ENCODE data around the gene MPIG6B.

The MPIG6B gene

GRCh38 chr6:31715022-31715958 lies 7.9 kb upstream of the MPIG6B start, which contains the start of gene LY6G6D:
Gene LY6G6D (plus strand): TSS chr6:31715348. CDS start chr6:31715356, 8 bp downstream.
- Histone ChIP-seq H3K9me3 (no peaks in the 10 kb centered on the region), H3K4me1 (no peaks in the 10 kb centered on the region), H3K4me3 (ENCODE audit: low read depth, low read length) (no peak within 1 kb of the TSS), H3K36me3 (no peaks in the 10 kb centered on the region), H3K27me3 (no peaks in the 10 kb centered on the region)
- no peak for DNase-seq
- TF ChIP-seq, protein P1, sequence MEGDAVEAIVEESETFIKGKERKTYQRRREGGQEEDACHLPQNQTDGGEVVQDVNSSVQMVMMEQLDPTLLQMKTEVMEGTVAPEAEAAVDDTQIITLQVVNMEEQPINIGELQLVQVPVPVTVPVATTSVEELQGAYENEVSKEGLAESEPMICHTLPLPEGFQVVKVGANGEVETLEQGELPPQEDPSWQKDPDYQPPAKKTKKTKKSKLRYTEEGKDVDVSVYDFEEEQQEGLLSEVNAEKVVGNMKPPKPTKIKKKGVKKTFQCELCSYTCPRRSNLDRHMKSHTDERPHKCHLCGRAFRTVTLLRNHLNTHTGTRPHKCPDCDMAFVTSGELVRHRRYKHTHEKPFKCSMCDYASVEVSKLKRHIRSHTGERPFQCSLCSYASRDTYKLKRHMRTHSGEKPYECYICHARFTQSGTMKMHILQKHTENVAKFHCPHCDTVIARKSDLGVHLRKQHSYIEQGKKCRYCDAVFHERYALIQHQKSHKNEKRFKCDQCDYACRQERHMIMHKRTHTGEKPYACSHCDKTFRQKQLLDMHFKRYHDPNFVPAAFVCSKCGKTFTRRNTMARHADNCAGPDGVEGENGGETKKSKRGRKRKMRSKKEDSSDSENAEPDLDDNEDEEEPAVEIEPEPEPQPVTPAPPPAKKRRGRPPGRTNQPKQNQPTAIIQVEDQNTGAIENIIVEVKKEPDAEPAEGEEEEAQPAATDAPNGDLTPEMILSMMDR (IDR thresholded peaks at IDR 0.05; ENCODE audit: low read depth, low read length), result no peak

DNA sequence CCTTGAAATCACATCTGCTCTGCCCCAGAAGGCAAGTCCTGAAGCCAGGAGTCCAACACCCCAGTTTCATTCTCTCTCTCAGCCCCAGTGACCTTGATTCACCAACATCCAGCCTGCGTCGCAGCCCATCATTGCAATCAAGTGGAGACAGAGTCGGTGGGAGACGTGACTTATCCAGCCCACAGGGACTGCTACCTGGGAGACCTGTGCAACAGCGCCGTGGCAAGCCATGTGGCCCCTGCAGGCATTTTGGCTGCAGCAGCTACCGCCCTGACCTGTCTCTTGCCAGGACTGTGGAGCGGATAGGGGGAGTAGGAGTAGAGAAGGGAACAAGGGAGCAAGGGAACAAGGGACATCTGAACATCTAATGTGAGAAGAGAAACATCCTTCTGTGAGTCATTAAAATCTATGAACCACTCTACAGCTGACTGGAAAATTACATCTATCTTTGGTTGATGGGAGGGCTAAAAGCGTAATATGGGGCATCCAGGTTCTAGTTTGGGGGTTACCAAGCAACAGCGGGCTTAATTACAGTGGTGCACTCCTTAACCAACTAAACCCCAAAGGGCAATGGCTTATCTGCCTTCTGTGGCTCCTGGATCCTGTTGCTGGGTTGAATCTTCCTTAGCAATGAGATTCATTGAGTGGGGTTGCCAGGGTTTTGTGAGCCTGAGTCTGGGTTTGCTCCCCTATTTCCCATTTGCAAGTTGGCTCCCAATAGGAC lies 5.5 kb upstream of the MPIG6B start:
- no peaks in the 10 kb centered on the region for H3K27me3 ChIP-seq
- TF ChIP-seq, protein P1 (IDR thresholded peaks at IDR 0.05; ENCODE audit: low read depth, low read length), result no peak
- no peaks in the 10 kb centered on the region for H3K36me3 ChIP-seq
- no peaks in the 10 kb centered on the region for H3K4me1 ChIP-seq
- H3K4me3 ChIP-seq (ENCODE audit: low read depth, low read length), result no peak overlapping the region
- DNase-seq, result no peak
- no peaks in the 10 kb centered on the region for H3K9me3 ChIP-seq

DNA sequence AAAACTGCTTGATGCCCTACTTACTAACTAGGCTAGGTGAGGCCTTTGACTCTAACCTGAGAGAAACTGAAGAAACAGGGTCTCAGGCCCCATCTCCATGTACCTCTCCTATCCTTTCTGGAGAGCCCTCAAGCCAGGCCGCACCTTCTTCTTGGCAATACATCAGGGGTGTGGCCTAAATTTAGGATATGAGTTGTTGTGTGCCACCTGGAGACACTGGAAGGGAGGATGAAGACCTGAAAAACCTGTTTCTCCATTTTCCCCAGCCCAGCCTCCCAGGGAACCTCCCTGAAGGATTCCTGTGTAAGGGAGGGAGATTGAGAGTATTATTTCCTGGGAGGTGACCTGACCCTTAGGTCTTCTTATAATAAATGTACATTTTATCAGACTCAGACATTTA lies 4.9 kb upstream of the MPIG6B start:
- DNase-seq, result no peak
- no peak overlapping the region for H3K4me3 ChIP-seq (ENCODE audit: low read depth, low read length)
- TF ChIP-seq, protein P1 (IDR thresholded peaks at IDR 0.05; ENCODE audit: low read depth, low read length), result no peak

DNA sequence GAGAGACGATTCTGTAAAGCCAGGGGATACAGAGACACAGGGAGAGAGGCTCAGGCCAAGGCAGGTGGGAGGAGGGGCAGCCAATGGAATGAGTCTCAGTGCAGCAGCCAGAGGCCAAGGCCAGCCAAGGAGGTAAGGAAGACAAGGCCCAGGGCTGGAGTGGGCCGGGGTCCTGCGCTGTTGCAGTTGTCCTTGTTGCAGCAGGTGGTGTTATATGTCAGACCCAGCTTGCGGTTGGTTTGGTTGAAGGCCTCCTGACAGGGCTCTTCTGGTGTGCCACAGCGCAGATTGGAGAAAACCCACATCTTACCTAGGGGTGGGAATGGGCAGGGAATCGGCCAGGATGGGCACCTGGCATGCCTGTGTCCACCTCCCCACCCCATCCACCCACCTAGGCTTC lies 4.2 kb upstream of the MPIG6B start:
- Histone ChIP-seq H3K4me3 (ENCODE audit: low read depth, low read length) (no peak overlapping the region), H3K27me3 (no peaks in the 10 kb centered on the region)
- TF ChIP-seq, protein P1 (IDR thresholded peaks at IDR 0.05; ENCODE audit: low read depth, low read length), result no peak

More for the DNA sequence above, 4.9 kb upstream of the MPIG6B start:
- Histone ChIP-seq H3K4me1 (no peaks in the 10 kb centered on the region; the same call in 1 of the 2 replicates), H3K36me3 (no peaks in the 10 kb centered on the region), H3K9me3 (no peaks in the 10 kb centered on the region), H3K27me3 (no peaks in the 10 kb centered on the region)

DNA sequence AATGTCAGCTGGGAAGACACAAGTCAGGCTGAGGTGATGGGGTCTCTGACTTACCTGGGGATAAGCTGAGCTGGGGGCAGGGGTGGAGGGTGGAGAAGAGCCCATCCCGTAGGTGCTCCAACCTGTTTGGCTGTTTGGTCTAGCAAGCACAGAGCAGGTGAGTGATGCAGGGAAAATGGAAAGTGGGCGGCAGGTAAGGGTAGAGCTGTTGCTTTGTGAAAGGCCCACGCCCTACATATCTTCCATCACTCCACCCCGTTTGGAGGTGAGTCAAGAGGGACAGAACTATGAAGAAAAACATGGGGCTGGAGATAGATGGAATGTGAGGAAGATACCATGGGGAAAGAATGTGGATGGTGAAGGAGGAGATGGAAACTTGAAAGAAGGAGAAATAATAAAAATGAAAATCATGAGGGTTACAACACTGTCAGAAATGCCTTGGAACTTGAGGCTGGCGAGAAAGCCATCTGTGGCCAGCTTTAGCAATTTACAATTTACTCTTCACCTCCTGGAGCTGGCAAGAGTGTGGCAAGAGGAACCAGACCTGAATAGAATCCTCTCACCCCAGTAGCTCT lies 2.9 kb upstream of the MPIG6B start:
- no peak for DNase-seq
- no peaks in the 10 kb centered on the region for H3K36me3 ChIP-seq
- H3K9me3 ChIP-seq, result no peaks in the 10 kb centered on the region
- H3K27me3 ChIP-seq, result no peaks in the 10 kb centered on the region
- no peak overlapping the region for H3K4me3 ChIP-seq (ENCODE audit: low read depth, low read length)
- TF ChIP-seq, protein P1 (IDR thresholded peaks at IDR 0.05; ENCODE audit: low read depth, low read length), result no peak
- H3K4me1 ChIP-seq, result no peaks in the 10 kb centered on the region; the same call in 1 of the 2 replicates

More for the DNA sequence above, 4.2 kb upstream of the MPIG6B start:
- Histone ChIP-seq H3K4me1 (no peaks in the 10 kb centered on the region; the same call in 1 of the 2 replicates), H3K36me3 (no peaks in the 10 kb centered on the region), H3K9me3 (no peaks in the 10 kb centered on the region)
- no peak for DNase-seq

Data from BE2C (cell line).